DLD1 (cell line): ENCODE measurements around the gene RAB26.
"Not testable (repeated sequence)": the region's sequence is repeated elsewhere in the genome, so short reads cannot be mapped to it uniquely, and the experiment has no call there.

ENCODE experiments used
- in situ Hi-C: cut with HindIII; loops from 2 replicates; pipeline ENCODE4 v1.10.0; 2017; ENCODE audit warnings: low sequenced_read_pairs

RAB26 gene, protein sequence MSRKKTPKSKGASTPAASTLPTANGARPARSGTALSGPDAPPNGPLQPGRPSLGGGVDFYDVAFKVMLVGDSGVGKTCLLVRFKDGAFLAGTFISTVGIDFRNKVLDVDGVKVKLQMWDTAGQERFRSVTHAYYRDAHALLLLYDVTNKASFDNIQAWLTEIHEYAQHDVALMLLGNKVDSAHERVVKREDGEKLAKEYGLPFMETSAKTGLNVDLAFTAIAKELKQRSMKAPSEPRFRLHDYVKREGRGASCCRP

DNA sequence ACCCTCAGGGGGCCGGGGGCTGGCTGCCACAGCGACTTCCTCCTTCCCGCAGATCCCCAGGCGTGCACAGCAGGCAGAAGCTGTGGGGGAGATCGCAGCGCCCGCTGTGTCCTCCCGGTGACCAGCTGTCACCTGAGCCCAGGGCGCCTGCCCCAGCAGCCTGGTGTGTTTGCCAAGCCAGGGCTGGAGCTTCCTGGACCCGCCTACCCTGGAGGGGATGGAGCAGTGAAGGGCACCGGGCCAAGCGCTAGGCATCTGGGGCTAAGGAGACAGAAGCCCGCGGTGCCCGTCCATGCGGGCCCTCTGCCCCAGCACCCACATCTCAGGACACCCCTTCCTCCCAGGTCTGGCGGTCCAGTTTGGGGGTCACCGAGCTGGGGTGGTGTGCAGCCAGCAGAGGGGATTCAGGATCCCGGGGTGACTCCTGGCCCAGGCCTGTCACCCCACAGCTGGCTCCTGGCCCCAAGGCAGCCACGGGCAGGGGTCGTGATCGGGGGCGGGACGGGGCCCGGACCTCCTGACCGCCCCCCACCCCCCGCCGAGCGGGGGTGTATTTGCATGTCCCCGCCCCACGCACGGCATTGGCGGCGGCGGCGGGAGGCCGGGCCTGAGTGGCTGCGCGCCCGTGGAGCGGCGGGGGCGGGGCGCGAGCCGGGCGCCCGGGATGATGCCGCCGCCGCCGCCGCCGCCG, at the start of gene RAB26:
Gene RAB26, plus strand, starts transcription at position 645 of the 691 bp plus-strand sequence. CDS start 159 bp downstream, outside the sequence.
- in situ Hi-C loops, result no loop called here

DNA sequence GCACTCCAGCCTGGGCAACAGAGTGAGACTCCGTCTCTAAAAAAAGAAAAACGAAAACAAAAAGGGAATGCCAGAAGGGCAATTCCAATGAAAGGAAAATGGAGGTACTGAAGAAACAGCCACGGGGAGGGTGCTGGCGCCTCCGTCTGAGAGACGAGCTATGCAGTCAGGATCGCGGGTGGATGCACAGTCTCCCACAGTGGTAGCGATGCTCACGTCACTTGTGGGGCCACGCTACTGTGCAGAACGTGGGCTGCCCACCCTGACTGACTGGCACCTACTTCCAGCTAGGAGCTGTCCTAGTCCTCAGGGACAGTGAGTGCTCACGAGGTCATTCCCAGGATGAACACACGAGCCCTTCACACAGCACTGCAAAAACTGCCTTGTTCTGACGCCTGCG, 46.8 kb upstream of the RAB26 start:
- in situ Hi-C loops, result not testable (repeated sequence)

DNA sequence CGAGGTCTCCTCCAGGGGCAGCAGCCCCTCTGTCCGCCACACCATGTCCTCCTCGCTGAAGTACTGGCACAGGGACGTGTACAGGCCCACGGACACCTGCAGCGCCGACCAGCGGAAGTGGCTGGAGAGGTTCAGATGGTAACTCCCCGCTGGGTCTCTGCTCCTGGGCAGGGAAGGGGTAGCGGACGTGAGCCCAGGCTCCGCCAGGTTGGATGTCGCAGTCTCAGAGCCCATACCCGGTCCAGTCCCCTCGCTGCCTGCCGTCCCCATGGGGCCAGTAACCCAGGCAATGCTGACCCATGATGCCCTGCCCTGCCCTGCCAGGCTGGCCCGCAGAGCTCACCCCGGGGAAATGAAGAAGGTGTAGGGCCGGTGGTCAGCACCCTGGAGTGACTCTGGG, 46.0 kb upstream of the RAB26 start:
- in situ Hi-C loops, result no loop called here

DNA sequence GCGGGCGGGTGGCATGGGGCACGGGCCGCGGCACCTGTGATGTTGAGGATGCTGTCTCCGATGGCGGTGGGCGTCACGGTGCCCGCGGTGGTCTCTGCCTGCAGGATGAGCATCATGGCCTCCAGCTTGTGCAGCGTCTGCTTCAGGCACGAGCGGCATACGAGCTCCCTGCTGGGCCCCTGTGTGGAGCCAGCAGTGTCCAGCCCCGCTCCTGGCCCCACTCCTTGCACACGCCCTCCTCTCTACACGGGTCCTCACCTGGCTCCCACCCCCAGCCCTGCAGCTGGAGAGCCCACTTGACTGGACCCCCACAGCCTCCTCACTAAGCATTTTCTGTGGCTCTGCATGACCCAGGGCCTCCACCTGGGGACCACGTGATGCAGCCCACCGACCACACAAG, 44.0 kb upstream of the RAB26 start:
- in situ Hi-C loops, result not testable (repeated sequence)

DNA sequence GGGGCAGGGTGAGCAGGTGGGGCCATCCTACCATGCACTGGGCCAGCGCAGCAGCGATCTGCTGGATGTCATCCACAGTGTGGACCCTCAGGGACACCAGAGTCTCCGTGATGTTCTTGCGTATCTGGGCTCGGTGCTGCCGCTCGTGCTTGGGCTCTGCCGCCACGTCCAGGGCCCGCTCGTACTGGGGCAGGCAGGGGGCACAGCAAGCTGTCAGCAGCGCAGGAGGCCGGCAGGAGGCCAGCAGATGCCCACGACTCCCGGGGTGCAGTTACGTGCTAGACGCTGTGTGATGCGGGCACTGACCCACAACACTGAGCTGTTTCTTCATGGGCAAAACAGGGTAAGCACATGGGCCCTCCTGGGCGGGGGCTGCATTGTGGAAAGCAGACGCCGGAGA, 43.1 kb upstream of the RAB26 start:
- in situ Hi-C loops, result not testable (repeated sequence)

DNA sequence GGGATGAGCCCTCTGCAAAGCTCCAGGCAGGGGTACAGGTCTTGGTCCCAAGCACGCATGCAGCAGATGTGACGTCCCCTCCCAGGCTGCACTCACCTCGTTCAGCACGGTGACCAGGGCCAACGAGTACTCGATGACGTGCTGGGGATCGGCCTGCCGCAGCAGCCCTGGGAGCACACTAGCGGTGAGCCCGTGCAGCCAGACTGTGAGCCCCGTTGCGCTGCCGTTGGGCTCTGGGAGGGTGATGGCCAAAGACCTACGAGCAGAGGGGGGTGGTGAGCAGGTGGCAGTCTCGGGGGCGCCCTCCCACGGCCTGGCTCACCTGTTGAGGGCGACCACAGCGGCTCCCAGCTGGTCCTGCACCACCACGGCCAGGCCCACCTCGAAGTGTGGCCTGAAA, 42.7 kb upstream of the RAB26 start:
- in situ Hi-C loops, result not testable (repeated sequence)

DNA sequence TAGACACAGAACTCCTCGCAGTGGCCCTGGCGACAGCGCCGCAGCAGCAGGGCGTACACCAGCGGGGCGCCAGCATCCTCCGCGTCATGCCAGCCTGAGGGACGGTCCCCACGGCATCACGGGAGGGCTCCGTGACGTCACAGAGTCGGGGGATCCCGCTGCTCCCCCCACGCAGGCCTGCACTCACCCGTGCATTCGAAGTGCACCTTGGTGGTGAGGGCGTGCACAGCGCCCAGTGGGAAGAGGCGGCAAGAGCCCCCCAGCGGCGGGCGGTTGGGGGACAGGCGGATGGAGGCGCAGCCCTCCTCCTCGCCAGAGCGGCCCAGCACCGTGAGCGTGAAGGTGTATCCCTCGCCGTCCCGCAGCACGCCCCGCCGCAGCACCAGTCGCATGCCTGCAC, 42.2 kb upstream of the RAB26 start:
- in situ Hi-C loops, result not testable (repeated sequence)

DNA sequence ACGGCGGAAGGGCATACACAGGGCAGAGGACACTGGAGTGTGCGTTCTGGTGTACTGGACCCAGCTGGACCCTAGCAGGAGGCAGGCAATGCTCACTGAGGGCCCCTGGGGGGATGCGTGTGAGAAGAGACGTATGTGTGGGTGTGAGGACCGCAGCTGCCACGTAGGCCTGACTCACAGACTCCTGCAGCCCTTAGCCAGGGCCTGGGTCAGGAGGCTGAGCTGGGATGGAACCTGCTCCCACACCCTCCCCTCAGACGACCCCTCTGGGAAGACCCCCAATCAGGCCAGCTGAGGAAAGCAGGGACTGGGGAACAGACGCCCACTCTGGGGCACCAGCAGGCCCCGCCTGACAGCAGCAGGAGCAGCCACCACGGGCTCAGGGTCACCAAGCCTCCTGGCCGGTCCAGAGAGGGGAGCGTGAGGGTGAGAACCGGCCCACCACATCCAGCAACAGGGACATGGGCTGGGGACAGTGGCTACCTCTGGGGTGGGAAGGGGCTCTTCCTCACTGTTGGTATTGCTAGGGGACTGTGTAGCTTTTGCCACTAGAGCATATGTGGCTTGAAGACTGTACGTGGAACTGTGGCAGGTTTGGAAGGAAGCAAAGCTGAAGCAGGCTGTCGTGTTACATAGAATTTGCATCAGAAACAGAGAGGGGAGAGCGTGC, 41.2 kb upstream of the RAB26 start:
- in situ Hi-C loops, result not testable (repeated sequence)

DNA sequence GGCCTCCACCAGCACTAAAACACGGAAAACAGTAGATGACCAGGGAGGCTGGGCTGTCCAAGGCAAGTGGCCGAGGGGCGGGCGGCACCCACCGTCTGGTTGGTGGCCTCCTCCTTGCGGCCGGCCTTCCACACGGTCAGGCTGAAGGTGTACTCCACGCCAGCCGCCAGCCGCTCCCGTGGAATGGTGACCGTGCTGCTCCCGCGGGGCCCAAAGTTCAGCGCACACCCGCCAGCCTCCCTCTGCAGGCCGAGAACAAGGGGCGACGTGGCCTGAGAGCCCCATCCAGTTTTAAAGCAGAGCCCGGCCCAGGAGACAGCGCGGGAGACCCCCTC, 40.7 kb upstream of the RAB26 start:
- in situ Hi-C loops, result not testable (repeated sequence)

DNA sequence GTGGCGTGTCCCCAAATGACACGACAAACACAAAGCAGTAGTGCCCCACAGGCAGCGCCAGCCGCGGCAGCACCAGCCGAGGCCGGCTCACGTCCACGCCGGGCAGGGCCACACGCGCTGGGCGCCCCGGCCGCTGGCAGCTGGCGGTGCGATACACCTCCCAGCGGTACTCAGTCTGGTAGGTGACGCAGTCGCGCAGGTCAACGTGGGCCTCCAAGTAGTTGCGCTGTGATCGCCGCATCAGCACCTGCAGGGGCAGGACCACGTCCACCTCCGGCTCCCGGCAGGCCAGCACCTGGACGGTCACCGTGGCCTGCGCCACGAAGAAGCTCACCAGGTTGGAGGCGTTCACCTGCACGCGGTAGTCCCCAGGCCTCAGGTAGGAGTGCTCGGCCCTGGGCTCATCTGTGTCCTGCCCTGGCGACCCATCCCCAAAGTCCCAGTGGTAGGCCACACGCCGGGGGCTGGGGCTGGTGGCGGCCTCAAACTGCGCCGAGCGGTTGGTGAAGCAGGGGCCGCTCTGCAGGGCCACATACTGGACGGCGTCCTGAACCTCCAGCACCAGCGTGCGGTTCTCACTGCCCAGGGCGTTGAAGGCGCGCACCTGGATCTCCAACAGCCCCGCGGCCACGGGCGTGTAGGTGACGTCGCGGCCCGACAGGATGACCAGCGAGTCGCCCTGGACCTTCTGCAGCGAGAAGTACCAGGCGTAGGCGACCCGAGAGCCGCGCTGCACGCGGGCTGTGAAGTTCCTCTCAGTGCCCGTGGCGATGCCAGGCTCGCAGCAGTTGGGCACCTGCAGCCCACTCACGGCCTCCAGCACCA, 39.8 kb upstream of the RAB26 start:
- in situ Hi-C loops, result not testable (repeated sequence)

DNA sequence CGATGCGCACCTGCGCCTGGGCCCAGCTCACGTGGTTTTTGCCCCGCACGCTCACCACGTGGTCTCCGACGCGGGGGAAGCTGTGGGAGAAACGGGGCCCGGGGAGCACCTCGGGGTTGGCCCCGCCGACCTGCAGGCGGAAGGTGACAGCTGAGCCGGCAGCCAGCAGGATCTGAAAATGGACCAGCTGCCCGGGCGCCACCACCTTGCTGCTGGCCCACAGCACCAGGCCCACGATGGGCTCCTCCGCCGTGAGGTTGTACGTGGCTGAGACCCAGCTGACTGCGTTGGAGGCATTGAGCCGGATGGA, 39.2 kb upstream of the RAB26 start:
- in situ Hi-C loops, result not testable (repeated sequence)

DNA sequence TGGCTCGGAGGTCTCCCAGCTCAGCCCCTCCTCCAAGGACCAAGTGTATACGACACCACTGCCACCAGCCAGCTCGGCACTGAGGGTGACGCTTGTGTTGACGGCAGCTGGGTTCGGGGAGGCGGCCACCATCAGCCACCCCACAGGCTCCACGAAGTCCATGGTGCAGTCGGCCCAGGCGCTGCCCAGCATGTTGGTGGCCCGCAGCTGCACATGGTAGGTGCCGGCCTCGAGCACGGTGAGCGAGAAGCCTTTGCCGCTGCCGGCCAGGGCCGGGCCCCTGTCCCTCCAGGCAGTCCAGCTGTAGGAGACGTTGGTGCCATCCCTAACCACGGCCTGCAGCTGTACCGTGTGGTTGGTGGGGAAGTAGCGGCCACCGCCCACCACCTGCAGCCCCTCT, 38.6 kb upstream of the RAB26 start:
- in situ Hi-C loops, result not testable (repeated sequence)

DNA sequence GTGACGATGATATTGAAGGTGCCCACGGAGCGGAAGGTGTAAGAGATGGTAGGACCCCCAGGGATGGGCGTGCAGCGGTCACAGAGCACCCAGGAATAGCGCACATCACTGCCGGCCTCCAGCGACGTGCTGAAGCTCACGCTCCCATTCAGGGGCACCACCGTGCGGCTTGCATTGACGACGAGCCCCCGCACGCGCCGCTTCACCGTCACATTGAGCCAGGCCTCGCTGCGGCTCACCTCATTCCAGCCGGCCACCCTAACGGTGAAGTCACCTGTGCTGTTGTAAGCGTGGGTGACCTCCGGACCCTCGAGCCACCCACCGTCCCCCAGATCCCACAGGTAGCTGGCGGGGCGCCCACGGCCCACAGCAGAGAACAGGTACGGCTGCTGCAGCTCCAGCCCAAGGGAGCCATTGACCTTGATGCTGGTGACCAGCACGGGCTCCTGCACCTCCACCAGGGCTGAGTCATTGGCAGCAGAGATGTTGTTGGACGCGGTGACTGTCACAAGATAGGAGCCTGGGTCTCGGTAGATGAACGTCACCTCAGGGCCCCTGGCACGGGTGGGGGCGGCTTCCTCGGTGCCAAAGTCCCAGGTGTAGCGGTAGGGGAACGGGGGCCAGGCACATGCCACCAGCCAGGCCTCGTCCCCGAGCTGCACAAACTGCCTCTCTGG, 38.0 kb upstream of the RAB26 start:
- in situ Hi-C loops, result not testable (repeated sequence)

DNA sequence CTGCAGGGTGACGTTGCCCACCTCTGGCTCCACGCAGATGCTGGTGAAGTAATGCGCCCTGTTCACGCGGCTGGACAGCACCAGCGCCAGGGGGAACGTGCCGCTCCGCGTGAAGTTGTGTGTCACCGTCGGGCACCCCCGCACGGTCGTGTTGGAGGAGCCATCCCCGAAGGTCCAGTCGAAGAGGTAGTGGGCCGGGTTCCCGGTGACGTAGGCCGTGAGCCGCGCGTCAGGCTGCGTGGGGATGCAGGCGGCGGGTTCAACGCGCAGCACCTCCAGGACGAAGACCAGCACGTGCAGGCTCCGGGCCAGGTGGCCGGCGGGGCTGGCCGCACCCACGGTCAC, 37.4 kb upstream of the RAB26 start:
- in situ Hi-C loops, result not testable (repeated sequence)

DNA sequence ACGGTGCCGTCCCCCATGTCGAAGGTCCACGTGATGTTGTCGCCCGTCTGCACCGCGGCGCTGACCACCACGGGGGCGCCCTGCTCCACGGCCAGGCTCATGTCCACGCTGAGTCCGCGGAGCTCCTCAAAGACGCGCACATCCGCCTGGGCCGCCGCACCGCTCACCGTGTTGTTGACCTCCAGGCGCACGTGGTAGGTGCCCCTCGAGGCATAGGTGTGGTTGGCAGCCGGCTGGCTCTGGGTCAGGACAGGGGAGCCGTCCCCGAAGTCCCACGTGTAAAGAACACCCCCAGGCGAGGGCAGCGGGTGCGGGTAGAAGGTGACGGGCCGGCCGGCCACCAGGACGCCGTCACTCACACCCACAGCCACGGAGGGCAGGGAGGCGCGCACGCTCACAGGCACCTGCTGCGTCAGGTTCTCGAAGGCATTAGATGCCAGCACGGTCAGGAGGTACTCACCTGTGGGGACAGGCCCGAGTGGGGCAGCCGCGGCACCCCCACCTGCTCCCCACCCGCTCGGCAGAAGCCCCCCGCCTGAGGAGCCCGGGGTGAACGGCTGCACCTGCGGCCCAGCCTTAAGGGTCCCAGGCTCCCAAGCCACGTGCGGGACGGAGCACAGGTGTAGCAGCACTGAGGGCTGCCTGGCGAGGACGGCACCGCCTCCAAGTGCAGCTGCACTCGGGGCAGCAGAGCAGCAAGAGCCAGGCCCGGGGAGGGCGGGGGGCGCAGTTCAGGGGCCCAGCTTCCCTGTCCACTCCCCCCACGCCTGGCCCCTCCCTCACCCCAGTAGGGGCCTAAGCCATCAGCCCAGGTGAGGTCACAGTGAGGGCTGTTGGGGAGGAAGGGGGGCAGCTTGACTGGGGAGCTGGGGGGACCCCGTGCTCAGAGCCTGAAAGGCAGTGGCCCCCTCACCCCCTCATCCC, 36.8 kb upstream of the RAB26 start:
- in situ Hi-C loops, result not testable (repeated sequence)

DNA sequence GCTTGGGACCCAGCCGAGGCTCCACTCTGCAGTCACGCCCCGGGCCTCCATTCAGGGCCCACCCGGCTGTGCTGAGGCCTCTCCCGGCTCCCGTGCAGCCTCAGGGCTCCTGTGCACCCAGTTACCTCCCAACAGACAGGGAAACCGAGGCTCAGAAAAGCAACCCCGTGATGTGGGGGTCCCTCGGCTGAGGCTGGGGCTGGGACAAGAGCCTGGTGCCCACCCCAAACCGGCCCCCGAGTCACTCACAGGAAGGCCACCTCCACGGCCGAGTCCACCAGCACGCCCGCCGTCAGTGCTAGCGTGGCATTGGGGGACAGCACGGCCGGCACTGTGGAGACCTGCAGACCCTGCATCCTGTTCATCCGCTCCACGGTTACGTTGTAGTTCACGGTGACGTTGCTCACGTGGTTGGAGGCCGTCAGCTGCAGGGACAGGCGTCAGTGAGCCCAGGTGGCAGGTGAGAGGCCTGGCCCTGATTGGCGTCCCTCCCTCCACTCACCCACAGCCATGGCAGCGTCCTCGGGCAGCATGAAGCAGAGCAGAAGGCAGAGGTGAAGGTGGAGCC, 35.8 kb upstream of the RAB26 start:
- in situ Hi-C loops, result not testable (repeated sequence)

DNA sequence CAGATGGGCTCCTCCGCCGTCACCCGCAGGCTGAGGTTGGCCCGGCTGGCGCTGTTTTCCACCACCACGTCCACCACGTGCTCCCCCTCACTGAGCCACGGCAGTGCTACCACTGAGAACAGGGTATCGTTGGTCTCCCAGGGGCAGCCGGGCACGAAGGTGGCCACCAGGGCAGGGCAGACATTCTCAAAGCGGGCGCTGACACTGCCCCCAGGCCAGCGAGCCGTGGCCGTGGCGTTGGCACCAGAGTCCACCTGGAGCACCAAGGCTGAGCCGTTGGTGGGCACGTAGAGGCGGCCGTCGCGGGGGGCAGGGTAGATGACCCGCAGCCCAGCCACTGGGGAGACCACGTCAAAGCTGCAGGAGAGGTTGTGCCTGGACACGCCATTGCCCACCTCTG, 34.2 kb upstream of the RAB26 start:
- in situ Hi-C loops, result not testable (repeated sequence)

DNA sequence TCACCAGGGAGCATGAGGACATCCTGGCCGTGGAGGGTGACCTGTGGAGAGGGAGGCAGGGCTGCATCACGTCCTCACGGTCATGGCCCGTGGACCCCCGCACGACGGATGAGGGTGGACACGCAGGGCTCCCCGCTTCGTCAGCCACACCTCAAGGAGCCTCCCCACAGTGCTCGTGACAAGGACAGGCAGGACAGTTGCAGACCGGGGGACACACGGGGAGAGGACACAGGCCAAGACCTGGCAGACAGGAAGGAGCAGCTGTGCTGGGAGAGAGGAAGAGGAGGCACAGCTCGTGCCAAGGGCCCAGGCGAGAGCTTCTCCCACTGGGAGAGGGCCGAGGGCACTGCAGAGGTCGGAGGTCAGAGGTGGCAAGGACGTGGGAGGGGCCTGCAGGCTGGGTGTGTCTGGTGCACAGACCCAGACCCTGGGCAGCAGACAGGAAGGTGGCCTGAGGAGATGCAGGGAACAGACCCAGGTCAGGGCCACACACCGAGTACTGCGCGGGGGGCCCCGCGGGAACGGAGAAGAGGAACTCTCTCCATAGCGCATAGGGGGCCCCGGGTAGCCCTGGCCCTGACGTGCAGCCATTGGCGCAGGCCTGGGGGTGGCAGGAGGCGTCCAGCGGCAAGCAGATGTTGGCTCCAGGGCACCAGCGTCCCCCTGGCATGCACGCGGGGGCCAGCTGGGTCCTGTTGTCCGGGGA, 33.4 kb upstream of the RAB26 start:
- in situ Hi-C loops, result not testable (repeated sequence)

DNA sequence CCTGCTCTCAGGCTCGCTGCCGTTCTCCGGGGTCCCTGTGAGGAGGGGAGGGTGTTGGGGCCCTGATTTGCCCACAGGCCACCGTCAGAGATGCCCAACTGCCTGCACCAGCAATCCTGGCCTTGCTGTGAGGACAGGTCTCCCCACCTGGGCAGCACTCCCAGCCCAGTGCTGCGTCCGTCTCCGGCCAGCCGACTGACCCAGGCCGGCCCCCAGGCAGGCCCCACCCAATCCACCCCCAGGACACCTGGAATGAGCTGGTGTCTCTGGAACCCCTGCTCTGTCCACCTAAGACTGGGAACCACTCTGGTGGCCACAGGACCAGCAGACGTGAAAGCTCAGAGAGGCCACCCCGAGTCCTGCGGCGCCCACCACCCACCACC, 32.8 kb upstream of the RAB26 start:
- in situ Hi-C loops, result no loop called here
